RWPE1 (cell line): ENCODE measurements around the gene SPDYC.
"Not testable (repeated sequence)": the region's sequence is repeated elsewhere in the genome, so short reads cannot be mapped to it uniquely, and the experiment has no call there.

Experiments
- CTCF ChIA-PET: fragments of 350-600 bp; sonication (Branson Sonifier 250); formaldehyde crosslinking; extraction: SDS; loops from one replicate; lab custom pipeline; 2021; lab: Yijun Ruan, JAX
- POLR2A ChIA-PET: fragments of 400-600 bp; formaldehyde crosslinking; extraction: SDS; loops from one replicate; lab custom pipeline; 2020; ENCODE audit warnings: antibody characterized with exemption; ENCODE audit not compliant: low non-redundant PET; lab: Yijun Ruan, JAX
- DNase-seq: peaks from one replicate; pipeline ENCODE4 v3.0.0; 2012; ENCODE audit warnings: low spot score
- H3K27ac ChIP-seq: fragments of 450-650 bp; 2 replicates; pipeline ENCODE4 v1.5.1; 2017
- TF ChIP-seq, protein P1 (sequence below): fragments of 450-650 bp; conservative IDR thresholded peaks from 2 replicates; pipeline ENCODE4 v1.5.1; 2017; ENCODE audit warnings: low read depth, mild to moderate bottlenecking

The SPDYC gene

GRCh38 chr11:65141896-65142494 is 28.0 kb upstream of the SPDYC start:
- DNase-seq: no peak
- TF ChIP-seq, protein P1, sequence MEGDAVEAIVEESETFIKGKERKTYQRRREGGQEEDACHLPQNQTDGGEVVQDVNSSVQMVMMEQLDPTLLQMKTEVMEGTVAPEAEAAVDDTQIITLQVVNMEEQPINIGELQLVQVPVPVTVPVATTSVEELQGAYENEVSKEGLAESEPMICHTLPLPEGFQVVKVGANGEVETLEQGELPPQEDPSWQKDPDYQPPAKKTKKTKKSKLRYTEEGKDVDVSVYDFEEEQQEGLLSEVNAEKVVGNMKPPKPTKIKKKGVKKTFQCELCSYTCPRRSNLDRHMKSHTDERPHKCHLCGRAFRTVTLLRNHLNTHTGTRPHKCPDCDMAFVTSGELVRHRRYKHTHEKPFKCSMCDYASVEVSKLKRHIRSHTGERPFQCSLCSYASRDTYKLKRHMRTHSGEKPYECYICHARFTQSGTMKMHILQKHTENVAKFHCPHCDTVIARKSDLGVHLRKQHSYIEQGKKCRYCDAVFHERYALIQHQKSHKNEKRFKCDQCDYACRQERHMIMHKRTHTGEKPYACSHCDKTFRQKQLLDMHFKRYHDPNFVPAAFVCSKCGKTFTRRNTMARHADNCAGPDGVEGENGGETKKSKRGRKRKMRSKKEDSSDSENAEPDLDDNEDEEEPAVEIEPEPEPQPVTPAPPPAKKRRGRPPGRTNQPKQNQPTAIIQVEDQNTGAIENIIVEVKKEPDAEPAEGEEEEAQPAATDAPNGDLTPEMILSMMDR: no peak
- CTCF ChIA-PET: no interaction called here
- POLR2A ChIA-PET: no interaction called here
- no peak overlapping the region for H3K27ac ChIP-seq

- ChIA-PET POLR2A (interaction anchor here (0.6 to 0.8 kb wide), 2 partner anchors 13 to 22 kb away, joined by 3 to 4 read pairs; partner anchors contain the start of gene SYVN1), CTCF (no interaction called here)
- DNase-seq: no peak
- H3K27ac ChIP-seq: no peak overlapping the region
- TF ChIP-seq, protein P1: no peak
Measured at GRCh38 chr11:65147352-65148075, 22.5 kb upstream of the SPDYC start.

- ChIA-PET CTCF (no interaction called here), POLR2A (no interaction called here)
- H3K27ac ChIP-seq: no peak overlapping the region
- no peak for DNase-seq
- TF ChIP-seq, protein P1: no peak
Measured at GRCh38 chr11:65148657-65149056, 21.4 kb upstream of the SPDYC start.

- DNase-seq, CTCF ChIA-PET, POLR2A ChIA-PET: not testable (repeated sequence)
- peak overlapping the region; percentile 87 for H3K27ac ChIP-seq
Measured at GRCh38 chr11:65150131-65150508, 19.9 kb upstream of the SPDYC start.

- TF ChIP-seq, protein P1: no peak
- H3K27ac ChIP-seq: peak overlapping the region; percentile 87
- peak; percentile 72 for DNase-seq
- ChIA-PET CTCF (interaction anchor here (0.6 kb wide), 1 partner anchor 1111 kb away, joined by 3 read pairs; no protein-coding TSS in a partner anchor), POLR2A (no interaction called here)
Measured at GRCh38 chr11:65150509-65151299, 19.3 kb upstream of the SPDYC start.

GRCh38 chr11:65151331-65151899 is 18.6 kb upstream of the SPDYC start:
- ChIA-PET CTCF (interaction anchor here (0.6 kb wide), 1 partner anchor 1111 kb away, joined by 3 read pairs; no protein-coding TSS in a partner anchor), POLR2A (no interaction called here)
- peak overlapping the region; percentile 87 for H3K27ac ChIP-seq
- no peak for DNase-seq
- TF ChIP-seq, protein P1: no peak
